Measurements from ENCODE around the gene LRRC56. TPM values are rescaled to one million over a fixed set of nuclear protein-coding genes. Genes with fewer than 3 reads are reported as not detected.
A peak's percentile ranks its signal among the peaks of the same experiment; 100 is the strongest.

Gene LRRC56
- total and polyA plus RNA-seq, 5 donors from 2014 or later, result 0.89 to 5.8 (median 2.7) TPM

GRCh38 chr11:521177-521688 is 16.1 kb upstream of the LRRC56 start:
- Histone ChIP-seq H3K4me1 (ENCODE audit: control insufficient read depth, insufficient read depth, low read length, poor library complexity, severe bottlenecking) (peaks cover 4% of the 10 kb centered on the region), H3K27me3 (ENCODE audit: control insufficient read depth, insufficient read depth, low read length) (no peaks in the 10 kb centered on the region), H3K4me3 (ENCODE audit: low read depth, low read length) (no peak overlapping the region), H3K36me3 (ENCODE audit: control insufficient read depth, insufficient read depth, low read length) (no peaks in the 10 kb centered on the region), H3K9me3 (ENCODE audit: control insufficient read depth in 2 of 2, low read length in 2 of 2) (peaks cover 0 to 5% of the 10 kb centered on the region in 2 experiments), H3K27ac (ENCODE audit: insufficient read depth, low read length, poor library complexity, severe bottlenecking) (no peak overlapping the region)
- H3K4me3 Mint-ChIP-seq, result peak overlapping the region in 1 of 4 donors; percentile 32
- H3K36me3 Mint-ChIP-seq, result peaks cover 3% of the 10 kb centered on the region
- no peak overlapping the region for H3K27ac Mint-ChIP-seq
- ATAC-seq (ENCODE audit: low read depth in 2 of 2) (no peak), DNase-seq (no peak)
- H3K27me3 Mint-ChIP-seq, result no peaks in the 10 kb centered on the region
- peaks cover 0 to 4% (median 0%) of the 10 kb centered on the region in 7 donors for H3K9me3 Mint-ChIP-seq
- peaks cover 0 to 8% (median 3%) of the 10 kb centered on the region in 4 donors for H3K4me1 Mint-ChIP-seq

DNA sequence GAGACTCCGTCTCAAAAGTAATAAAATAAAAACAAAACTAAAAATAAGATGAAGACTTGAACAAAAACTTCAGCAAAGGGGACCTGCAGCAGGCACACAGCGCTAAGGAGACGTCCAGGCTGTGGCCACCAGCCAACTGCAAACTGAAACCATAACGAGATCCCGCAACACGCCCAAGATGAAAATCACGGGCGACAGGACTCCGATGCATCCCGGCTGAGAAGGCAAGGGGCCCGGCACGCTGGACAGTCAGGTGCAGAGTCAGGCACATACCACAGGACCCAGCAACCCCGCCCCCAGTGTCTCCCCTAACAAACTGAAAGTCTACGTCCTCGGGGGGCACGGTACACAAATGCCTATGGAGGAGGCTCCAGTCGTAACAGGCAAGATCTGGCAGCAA is 11.1 kb upstream of the LRRC56 start:
- no peak overlapping the region for H3K27ac ChIP-seq (ENCODE audit: insufficient read depth, low read length, poor library complexity, severe bottlenecking)
- H3K27ac Mint-ChIP-seq, result no peak overlapping the region

GRCh38 chr11:528166-528814 is 9.0 kb upstream of the LRRC56 start:
- H3K4me1 Mint-ChIP-seq, result peaks cover 0 to 2% (median 0%) of the 10 kb centered on the region in 4 donors
- H3K4me3 ChIP-seq (ENCODE audit: low read depth, low read length), result no peak overlapping the region
- ATAC-seq (ENCODE audit: low read depth in 2 of 2), result no peak
- H3K27ac ChIP-seq (ENCODE audit: insufficient read depth, low read length, poor library complexity, severe bottlenecking), result no peak overlapping the region
- no peak for DNase-seq
- no peaks in the 10 kb centered on the region for H3K9me3 ChIP-seq (ENCODE audit: control insufficient read depth in 2 of 2, low read length in 2 of 2)
- H3K36me3 ChIP-seq (ENCODE audit: control insufficient read depth, insufficient read depth, low read length), result peaks cover 8% of the 10 kb centered on the region
- H3K9me3 Mint-ChIP-seq, result no peaks in the 10 kb centered on the region
- H3K27ac Mint-ChIP-seq, result no peak overlapping the region
- H3K27me3 ChIP-seq (ENCODE audit: control insufficient read depth, insufficient read depth, low read length), result no peaks in the 10 kb centered on the region
- peaks cover 3% of the 10 kb centered on the region for H3K36me3 Mint-ChIP-seq
- H3K4me3 Mint-ChIP-seq, result no peak overlapping the region
- no peaks in the 10 kb centered on the region for H3K4me1 ChIP-seq (ENCODE audit: control insufficient read depth, insufficient read depth, low read length, poor library complexity, severe bottlenecking)
- no peaks in the 10 kb centered on the region for H3K27me3 Mint-ChIP-seq

More for the DNA sequence above, 11.1 kb upstream of the LRRC56 start:
- Mint-ChIP-seq H3K4me1 (no peaks in the 10 kb centered on the region), H3K9me3 (no peaks in the 10 kb centered on the region), H3K4me3 (no peak overlapping the region), H3K36me3 (peaks cover 3% of the 10 kb centered on the region), H3K27me3 (no peaks in the 10 kb centered on the region)
- no peaks in the 10 kb centered on the region for H3K36me3 ChIP-seq (ENCODE audit: control insufficient read depth, insufficient read depth, low read length)
- H3K4me3 ChIP-seq (ENCODE audit: low read depth, low read length), result no peak overlapping the region
- H3K4me1 ChIP-seq (ENCODE audit: control insufficient read depth, insufficient read depth, low read length, poor library complexity, severe bottlenecking), result no peaks in the 10 kb centered on the region
- H3K27me3 ChIP-seq (ENCODE audit: control insufficient read depth, insufficient read depth, low read length), result no peaks in the 10 kb centered on the region
- H3K9me3 ChIP-seq (ENCODE audit: control insufficient read depth in 2 of 2, low read length in 2 of 2), result no peaks in the 10 kb centered on the region
- no peak for DNase-seq
- no peak for ATAC-seq (ENCODE audit: low read depth in 2 of 2)

GRCh38 chr11:528815-529727 is 8.3 kb upstream of the LRRC56 start:
- H3K27me3 Mint-ChIP-seq, result no peaks in the 10 kb centered on the region
- Histone ChIP-seq H3K4me1 (ENCODE audit: control insufficient read depth, insufficient read depth, low read length, poor library complexity, severe bottlenecking) (peaks cover 6% of the 10 kb centered on the region), H3K4me3 (ENCODE audit: low read depth, low read length) (no peak overlapping the region), H3K36me3 (ENCODE audit: control insufficient read depth, insufficient read depth, low read length) (peaks cover 8% of the 10 kb centered on the region), H3K27ac (ENCODE audit: insufficient read depth, low read length, poor library complexity, severe bottlenecking) (no peak overlapping the region), H3K9me3 (ENCODE audit: control insufficient read depth in 2 of 2, low read length in 2 of 2) (no peaks in the 10 kb centered on the region), H3K27me3 (ENCODE audit: control insufficient read depth, insufficient read depth, low read length) (no peaks in the 10 kb centered on the region)
- H3K4me3 Mint-ChIP-seq, result no peak overlapping the region
- no peak for DNase-seq
- peaks cover 0 to 2% (median 0%) of the 10 kb centered on the region in 4 donors for H3K4me1 Mint-ChIP-seq
- H3K9me3 Mint-ChIP-seq, result no peaks in the 10 kb centered on the region
- peaks cover under 1% of the 10 kb centered on the region for H3K36me3 Mint-ChIP-seq
- H3K27ac Mint-ChIP-seq, result no peak overlapping the region
- ATAC-seq (ENCODE audit: low read depth in 2 of 2), result no peak

DNA sequence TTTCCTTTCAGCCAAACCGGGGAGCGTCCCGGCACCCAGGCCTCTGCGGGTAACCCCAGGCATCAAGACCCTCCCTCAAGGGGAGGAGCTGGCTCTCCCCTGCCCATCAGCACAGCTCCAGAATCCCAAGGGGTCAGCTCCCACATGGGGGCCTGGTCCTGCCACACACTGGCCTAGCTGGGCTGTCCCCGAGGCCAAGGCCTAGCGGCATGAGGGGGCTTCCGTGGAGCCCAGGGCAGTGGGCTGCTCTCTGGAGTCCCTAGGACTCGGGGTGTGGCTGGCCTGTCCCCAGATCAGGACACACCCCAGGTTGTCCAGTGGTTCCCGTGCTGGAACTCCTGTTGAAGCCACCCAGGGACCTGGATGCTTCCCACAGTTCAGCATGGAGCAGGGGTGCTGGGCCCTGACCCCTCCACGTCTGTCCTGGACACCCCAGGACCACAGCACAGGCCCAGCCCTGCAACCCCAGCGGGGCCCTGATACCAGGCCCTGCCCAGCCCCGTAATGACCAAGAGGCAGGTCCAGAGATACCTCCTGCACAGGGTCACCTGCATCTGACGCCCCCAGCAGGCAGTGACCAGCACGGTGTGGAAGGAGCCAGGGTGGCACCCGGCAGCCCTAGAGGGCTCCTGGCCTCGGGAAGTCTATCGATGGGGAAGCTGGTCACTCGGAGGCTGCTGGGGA is 7.5 kb upstream of the LRRC56 start:
- Mint-ChIP-seq H3K4me1 (peaks cover 0 to 2% (median 0%) of the 10 kb centered on the region in 4 donors), H3K9me3 (no peaks in the 10 kb centered on the region), H3K27ac (no peak overlapping the region), H3K27me3 (no peaks in the 10 kb centered on the region), H3K4me3 (peak overlapping the region in 2 of 4 donors; percentile 28 to 54), H3K36me3 (no peaks in the 10 kb centered on the region)
- H3K4me3 ChIP-seq (ENCODE audit: low read depth, low read length), result no peak overlapping the region
- no peaks in the 10 kb centered on the region for H3K27me3 ChIP-seq (ENCODE audit: control insufficient read depth, insufficient read depth, low read length)
- DNase-seq (no peak), ATAC-seq (ENCODE audit: low read depth in 2 of 2) (no peak)
- H3K36me3 ChIP-seq (ENCODE audit: control insufficient read depth, insufficient read depth, low read length), result peaks cover 8% of the 10 kb centered on the region
- no peak overlapping the region for H3K27ac ChIP-seq (ENCODE audit: insufficient read depth, low read length, poor library complexity, severe bottlenecking)
- no peaks in the 10 kb centered on the region for H3K9me3 ChIP-seq (ENCODE audit: control insufficient read depth in 2 of 2, low read length in 2 of 2)
- peaks cover 13% of the 10 kb centered on the region for H3K4me1 ChIP-seq (ENCODE audit: control insufficient read depth, insufficient read depth, low read length, poor library complexity, severe bottlenecking)

DNA sequence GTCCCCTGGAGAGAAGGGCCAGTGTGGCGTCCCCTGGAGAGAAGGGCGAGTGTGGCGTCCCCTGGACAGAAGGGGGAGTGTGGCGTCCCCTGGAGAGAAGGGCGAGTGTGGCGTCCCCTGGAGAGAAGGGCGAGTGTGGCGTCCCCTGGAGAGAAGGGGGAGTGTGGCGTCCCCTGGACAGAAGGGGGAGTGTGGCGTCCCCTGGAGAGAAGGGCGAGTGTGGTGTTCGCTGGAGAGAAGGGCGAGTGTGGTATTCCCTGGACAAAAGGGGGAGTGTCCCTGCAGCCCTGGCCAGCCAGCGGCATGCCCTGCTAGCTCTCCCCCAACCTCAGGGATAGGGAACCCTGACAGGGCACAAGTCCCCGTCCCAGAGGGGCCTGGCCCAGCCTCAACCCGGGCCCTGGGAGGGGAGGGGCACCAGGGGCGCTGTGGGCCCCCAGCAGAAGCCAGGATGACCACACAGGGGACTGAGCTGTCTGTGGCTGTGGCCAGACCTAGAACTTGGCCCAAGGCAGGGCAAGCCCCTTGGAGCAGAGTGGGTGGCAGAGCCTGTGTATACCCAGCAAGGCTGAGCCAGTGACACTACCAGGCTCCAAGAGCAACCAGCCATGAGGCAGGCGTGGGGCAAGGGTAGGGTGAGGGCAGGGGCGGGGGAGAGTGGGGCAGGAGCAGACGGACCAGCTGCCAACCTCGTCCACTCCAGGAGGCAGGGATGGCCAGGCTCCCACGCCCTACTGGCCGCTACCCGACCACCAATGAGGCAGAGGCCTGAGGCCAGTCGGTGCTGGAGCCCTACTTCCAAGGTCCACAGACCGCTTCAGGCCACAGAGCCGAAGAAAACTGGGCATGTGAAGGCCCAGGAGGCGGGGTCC is 6.1 kb upstream of the LRRC56 start:
- no peaks in the 10 kb centered on the region for H3K9me3 ChIP-seq (ENCODE audit: control insufficient read depth in 2 of 2, low read length in 2 of 2)
- DNase-seq (no peak), ATAC-seq (ENCODE audit: low read depth in 2 of 2) (no peak)
- H3K27ac ChIP-seq (ENCODE audit: insufficient read depth, low read length, poor library complexity, severe bottlenecking), result no peak overlapping the region
- H3K27me3 ChIP-seq (ENCODE audit: control insufficient read depth, insufficient read depth, low read length), result no peaks in the 10 kb centered on the region
- H3K36me3 ChIP-seq (ENCODE audit: control insufficient read depth, insufficient read depth, low read length), result peaks cover 8% of the 10 kb centered on the region
- peaks cover 0 to 4% (median under 1%) of the 10 kb centered on the region in 4 donors for H3K4me1 Mint-ChIP-seq
- H3K4me1 ChIP-seq (ENCODE audit: control insufficient read depth, insufficient read depth, low read length, poor library complexity, severe bottlenecking), result peaks cover 19% of the 10 kb centered on the region
- H3K27me3 Mint-ChIP-seq, result no peaks in the 10 kb centered on the region
- peak overlapping the region in 3 of 4 donors; percentile 11 to 83 (median 28) for H3K4me3 Mint-ChIP-seq
- no peaks in the 10 kb centered on the region for H3K9me3 Mint-ChIP-seq
- H3K4me3 ChIP-seq (ENCODE audit: low read depth, low read length), result no peak overlapping the region
- H3K36me3 Mint-ChIP-seq, result no peaks in the 10 kb centered on the region
- no peak overlapping the region for H3K27ac Mint-ChIP-seq

Data from CD4-positive, CD25-positive, alpha-beta regulatory T cell (primary cell).